SKM-1 (cell line): ENCODE measurements around the gene EFCAB6.

ENCODE experiments used
- DNase-seq: peaks from one replicate; lab custom pipeline; 2025; ENCODE audit not compliant: unreplicated experiment; lab: John Stamatoyannopoulos, UW

EFCAB6 gene

DNA sequence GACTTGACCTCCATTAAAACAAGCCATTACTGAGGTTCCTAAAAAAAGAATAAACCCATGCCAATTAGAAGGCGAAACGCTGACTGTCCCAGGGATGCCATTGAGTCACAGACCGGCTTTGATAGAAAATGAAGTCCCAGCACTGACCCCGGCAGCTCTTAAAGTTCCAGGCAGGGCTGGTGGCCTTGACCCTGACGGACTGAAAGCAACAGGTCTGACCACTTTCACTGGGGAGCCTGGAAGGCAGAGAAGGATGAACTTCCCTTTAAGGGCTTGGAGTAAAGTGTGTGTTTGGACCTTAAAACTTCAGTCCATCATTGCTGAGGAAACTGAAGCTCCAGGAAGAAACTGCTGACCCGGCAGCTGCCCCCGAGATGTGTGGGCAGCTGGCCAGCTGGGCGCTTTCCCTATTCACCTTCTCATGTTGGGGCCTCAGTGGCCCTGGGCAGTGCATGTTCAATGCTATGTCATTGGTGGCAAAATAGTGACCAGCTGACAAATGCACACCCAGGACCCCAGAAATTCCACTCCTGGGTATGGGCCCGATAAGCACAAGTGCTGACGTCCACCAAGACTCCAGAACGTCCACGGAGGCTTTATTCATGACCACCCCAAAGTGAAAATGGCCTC is 18.9 kb upstream of the EFCAB6 start:
- DNase-seq = no peak

DNA sequence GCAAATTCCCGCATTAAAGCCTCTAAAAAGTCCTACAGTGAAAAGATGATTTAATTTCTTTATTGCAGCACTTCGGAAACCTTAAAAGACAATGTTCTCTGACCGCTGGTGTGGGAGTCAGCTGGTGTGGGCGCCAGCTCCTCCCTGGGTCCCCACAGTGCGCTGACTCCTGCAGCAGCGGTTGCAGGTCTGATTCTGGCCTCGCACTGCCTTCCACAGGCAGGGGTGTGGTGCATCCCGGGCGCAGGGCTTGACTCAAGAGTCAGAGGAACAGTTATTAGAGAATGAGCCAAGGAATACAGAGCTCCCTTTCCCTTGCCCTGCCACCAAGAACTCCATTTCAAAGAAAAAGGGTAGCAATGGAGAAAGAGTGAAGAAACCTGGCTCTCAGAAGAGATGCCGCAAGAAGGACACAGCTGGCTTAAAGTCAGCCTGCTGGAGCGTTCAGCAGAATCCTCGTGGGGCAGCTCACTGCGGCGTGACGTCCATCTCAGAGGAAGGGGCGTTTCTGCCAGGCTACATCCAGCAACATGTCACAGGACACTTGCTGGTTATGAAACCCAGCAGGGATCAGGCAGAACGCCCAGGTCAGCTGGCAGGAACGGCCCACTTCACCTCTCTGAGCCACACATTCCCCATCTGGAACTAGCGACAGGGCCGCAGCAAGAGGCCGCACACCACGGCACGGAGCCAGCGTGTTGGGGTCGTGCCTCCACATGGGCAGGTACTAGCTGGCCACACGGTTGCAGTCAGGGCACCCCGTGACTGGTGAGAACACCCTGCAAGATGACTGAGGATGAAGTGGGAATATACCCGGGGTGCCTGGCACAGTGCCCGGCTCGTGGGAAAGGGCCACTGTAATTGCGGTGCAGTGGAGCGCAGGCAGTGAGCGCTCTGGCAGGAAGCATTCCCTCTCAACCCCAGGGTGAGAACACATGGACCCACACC is 18.1 kb upstream of the EFCAB6 start:
- no peak for DNase-seq

DNA sequence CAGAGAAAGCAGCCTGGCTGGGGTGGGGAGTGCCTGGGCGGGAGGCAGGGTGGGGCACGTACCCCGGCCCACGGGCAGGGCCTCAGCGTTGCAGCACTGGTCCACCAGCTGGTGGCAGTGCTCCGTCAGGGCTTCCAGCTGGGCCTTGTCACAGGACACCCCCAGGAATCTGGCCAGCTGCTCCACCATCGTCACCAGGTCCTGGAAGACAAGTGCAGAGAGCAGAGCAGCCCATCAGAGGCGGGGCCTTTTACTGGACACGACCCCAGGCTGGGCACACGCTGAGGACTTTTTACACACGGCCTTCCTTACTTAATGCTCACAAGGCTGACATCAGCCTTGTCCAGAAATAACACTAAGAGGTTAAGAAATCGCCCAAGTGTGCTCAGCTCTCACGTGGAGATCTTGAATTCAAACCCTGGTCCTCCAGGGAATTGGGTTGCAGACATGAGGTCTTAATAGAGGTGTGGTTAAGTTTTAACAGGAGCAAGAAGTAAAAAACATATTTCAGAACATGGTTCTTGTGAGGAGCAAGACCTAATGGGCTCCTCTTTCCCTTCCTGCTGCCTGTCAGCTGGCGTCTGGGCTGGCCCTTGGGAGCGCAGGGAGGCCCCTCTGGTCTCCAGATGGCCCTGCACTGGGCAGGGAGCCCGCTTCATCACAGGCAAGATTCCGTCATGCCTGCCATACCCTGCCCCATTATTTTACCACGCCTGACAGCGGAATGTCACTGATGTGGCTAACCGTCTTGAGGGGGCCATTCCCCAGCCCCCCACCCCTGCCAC is 17.1 kb upstream of the EFCAB6 start:
- no peak for DNase-seq

DNA sequence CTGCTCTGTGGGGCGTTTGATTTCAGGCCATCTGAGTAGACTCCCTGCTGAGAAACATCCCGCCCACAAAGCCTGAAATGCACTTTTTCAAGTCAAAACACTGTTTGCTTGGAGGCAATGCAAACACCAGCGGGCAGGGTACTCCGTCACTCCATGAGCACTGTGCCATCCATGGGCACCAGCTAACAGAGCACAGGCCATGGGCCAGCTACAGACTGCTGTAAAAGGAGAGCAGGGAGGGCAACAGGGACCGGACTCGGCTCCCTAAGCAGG is 16.6 kb upstream of the EFCAB6 start:
- no peak for DNase-seq

DNA sequence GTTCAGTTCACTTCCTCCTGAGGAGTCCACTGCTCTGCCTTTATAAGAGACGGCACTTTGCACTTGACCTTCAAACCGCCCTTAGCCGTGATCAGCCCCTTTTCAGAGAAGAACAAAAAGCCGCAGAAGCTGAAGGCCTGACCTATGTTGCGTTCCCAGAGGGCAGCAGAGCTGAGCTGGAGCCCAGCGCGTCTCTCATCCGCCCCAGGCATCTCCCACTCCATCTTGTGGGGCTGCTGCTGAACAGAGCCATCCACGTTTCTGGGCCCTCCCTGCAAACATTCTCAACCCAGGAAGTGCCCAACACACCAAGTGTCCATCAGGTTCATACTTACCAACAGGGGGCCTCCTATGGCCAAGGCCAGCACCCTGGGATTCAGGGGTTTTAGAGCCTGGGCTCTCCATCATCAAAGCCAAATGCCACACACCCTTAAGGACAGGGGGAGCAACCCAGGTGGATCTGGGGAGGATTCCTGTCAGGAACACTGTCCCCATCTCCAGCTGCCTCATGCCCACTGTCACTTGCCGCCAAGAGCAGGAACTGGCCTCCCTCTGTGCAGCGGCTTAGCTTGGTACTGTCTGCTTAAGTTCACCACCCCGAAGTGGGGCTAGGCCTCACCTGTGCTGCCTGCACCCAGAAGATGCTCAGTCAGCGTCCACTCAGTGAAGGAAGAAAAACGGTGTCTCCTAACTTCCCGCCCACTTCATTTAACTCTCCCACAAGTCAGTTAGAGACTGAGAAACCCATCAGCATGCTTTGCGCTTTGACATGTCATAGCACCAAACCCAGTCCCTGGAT is 16.0 kb upstream of the EFCAB6 start:
- no peak for DNase-seq

DNA sequence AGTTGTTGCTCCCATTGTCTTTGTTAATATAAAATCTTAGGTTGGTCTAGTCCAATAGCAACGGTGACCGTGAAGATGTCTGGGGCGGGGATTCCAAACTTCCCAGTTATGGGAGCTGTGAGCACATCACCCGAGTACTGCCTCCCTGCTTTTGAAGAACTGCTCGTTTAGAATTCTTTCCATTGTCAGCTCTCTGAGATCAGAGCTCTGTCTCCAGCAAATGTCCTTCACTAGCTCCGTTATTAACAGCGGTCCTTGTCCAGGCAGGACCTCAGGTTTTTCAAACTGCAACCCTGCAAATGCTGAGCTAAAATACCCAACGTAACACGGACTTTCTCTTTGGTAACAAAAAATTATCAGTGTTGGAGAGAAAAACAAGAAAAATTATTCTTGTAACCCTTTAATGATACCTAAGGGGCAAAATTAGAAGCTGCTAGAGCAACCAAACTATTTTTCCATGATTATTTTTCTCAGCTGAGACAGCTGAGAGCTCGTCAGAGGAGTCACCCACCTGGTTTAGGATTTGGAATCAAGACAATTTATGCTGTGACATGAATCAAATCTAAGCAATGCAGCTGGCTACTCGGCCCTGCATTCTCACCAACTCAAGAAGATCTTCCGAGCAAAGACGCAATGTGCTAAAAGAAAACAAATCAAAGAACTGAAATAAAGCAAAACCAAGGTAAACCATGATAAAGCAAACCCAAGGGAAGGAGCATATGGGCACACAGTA is 15.1 kb upstream of the EFCAB6 start:
- DNase-seq = no peak

DNA sequence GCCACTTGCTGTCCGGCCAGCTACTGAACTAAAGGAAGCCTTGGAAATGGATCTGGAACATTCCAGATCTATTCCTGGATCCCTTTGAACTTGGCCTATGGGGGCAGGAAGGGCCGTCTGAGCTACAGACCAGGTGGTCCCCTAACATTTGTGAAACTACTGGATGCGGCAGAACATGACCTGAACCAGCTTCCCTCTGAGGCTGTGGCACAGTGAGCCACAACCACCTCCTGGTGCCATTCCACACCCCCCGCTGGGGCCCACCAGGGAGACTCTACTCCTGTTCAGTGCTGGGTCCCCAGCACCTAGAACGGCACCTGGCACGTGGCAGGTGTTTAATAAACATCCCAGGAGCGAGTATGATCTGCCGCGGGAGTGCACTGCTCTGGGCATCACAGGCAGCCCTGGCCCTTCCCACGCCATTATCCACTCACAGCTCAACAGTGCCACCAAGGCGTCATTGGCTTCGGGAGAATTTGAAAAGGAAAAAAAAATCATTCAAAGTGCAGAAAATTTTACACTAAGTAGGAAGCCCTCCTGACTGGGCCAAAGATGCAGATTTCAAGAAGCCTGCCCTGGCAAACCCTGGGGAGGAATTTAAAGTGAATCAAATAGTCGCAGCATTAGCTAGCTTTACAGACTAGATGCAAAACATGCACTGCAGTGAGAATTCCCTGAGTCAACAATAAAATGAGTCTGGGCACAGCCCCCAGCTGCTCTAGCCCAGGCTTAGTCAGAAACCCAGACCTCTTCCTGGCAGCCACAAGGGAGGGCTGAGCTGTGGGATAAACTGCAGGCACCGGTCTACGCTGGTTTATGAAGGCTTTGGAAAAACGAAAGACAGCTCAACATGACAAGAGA is 14.3 kb upstream of the EFCAB6 start:
- DNase-seq = no peak

DNA sequence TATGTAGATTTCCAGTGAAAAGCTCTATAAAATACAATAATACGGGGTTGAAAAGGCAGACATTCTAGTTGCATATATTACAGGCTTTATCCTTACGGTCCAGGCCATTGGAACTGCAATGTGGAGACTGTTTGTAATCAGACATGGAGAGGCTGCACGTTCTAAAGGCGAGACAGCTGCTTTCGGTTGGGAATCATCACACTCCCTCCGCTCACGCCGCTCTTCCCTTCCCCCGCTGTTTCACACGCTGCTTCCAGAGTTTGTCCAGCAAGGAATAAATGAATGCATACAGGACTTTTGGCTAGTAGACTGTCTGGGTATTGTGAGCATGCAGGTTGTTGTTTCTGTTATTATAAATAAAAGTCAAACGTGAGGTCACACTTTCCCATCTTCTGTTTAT is 13.5 kb upstream of the EFCAB6 start:
- no peak for DNase-seq

DNA sequence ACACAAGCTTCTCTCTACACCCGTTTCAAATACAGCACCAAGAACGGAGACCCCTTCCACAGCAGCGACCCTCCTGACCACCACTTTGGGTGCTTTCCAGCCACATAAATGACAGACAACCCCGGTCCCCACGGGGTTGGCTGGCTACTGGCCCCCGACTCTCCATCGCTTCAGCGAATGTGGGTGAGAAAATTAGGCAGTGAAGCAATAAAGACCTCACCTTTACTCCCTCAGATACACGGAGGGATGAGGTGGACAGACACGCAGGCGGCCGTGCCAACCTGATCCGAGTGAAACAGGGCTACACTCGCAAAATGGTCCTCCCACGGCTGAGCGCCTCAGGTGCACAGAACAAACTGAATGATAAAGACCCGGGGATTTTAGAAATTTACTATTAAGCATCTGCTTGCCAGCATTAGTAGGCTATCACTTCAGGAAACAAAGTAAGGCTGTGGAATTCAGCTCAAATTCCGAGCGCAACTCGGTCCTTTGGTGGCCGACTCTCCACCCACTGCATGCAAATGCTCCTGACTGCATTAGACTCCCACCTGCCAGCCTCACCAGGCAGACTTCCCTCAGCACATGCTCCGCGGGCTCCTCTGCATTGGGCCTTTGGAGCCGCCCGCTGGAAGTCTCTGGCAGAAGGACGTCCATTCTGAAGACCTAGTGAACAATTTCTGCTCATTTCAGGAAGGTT is 12.8 kb upstream of the EFCAB6 start:
- DNase-seq = no peak

DNA sequence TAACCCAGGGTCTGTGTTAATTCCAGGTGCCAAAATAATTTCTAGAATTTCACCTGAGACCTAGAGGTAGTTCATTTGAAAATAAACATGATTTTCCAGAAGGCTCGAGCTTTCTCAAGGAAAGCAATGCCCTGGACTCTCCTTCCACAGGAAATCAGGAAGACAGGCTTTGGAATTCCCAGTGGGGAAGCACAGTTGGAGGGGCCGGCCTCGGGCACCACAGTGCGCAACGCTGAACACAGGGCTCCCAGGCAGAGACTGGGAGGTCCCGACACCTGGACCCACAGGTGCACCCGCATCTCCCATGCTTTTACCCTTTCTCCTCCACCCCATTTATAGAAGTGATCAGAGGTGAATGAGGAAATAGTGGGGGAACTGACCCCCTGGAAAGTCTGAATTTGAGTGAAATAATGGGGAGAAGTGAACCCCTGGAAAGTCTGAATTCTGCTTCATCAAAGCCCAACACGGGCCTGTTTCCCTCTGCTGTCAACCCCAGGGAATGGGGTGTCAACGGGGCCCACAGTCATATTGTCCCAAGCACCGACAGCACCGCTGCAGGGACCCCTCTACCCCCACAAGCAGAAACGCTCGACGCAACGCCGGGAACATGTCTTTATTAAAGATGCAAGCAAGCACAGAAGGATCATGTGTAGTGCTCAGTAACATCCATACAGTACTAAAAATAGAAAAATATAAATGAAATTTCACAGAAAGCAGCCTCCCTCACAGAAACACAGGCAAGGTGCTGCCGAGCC is 12.0 kb upstream of the EFCAB6 start:
- no peak for DNase-seq

DNA sequence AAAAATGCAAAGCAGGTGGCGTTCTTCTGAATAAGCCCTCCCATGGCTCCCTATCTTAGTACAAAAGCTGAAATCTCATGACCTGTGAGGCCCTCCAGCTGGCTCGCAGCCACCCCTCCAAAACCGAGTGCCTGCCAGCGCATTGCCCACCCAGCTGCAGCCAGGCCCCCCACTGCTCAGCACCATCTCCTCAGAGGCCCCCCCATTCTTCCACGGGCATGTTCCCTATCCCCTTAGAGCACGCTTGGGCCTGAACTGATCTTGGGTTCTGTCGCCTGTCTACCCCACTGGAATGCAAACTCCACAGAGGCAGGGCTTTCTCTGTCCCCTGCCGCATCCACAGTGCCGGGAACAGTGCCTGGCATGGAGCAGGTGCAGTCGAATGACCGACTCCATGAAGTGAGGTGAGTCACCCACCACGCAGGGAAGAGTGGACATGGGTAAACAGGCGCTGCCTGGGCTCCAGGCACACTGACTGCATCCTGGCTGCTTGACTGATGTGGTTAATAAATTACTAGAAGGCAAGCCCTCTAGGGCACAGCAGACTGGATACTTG is 11.3 kb upstream of the EFCAB6 start:
- DNase-seq = no peak

DNA sequence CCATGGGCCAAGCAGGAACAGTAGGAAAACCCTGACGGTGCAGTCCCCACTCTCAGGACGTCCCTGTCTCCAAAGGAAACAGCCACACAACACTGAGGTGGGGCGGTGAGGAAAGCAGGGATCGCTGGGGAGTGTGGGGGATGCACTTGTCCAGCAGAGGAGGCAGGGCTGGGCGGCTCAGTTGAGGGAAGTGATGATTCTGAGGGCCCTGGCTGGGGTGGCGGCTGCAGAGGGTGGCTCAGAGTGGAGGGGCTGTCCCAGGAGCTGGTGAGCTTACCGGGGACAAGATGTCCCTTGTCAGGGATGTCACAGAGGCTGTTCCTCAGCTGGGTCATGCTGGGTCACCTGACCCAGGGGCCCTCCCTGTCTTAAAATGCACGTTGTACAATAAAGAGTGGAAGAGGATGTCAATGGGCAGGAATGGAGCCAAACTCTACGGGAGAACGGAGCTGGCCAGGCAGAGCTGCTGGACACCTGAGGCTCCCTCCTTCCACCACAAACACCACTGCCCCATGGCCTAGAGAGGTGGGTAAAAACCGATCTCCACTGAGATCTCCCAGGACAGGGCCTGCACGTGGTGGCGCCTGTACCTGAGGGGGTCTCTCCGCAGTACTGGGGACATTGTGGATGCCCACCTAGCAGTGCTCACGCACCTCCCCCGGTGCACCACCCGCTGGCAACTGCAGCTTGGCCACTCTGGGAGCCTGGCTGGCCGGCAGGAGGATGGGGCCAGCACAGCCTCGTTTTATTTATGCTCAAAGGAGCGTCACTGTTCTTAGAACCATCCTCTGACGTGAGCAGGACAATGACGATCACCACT is 9.7 kb upstream of the EFCAB6 start:
- DNase-seq = no peak

DNA sequence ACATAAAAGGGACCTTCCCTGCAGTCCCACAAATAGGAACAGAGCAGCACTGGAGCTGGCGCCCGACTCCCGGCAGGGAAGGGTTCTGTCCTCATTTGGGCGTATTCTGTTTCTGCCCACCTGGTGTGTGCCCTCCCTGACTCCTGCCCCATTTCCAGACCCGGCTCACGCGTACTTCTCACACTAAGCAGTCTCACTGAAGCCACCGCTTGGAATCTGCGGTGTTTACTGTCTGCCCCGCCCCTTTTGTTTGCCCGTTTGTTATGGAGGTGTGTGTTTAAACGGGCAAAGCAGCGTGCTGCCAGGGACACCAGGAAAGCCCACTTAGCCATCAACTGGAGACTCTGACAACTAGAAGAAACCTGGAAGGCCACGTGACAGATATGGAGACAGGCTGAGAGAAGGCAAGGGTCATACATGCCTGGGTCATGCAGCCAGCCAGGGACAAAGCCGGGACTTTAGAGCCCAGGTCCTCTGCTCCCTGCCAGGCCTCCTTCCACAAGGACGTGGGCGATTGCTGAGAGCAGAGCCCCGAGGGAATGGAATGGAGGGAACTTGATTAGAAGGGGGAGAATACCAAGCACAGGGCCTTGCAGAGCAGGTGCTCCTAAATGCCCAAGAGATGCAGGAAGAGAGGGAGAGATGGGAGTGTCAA is 8.7 kb upstream of the EFCAB6 start:
- no peak for DNase-seq

DNA sequence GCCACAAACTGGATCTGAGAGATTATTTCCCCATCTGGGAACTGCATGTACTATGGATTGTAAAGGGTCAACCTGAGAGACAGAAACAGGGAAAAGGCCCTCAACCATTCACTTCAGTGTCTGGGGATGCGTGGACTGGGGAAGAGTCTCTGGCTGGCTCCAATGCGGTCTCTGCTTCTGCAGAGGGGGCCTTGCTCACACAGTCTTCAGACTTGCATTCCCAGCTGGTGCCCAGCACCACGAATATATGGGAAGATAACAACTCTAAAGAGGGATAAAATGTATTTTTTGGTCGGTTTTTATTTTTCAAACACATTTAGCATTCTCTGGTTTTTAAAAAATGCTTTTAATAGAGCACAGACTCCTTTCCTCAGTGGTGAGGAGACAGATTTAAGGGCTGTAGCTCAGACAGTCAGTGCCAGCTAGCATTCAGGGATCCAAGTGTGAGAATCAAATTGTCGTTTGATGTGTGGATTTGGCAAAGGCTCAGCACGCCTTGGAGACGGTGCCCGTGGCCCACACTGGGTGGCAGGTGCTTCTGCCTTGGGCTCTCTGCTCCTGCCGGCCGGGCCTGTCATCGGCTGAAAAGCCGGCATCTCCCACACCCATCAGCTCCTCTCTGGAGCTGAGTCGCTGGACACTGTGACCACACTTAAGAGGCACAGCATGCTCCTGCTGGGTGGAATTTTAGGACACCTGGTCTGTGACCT is 8.0 kb upstream of the EFCAB6 start:
- no peak for DNase-seq

DNA sequence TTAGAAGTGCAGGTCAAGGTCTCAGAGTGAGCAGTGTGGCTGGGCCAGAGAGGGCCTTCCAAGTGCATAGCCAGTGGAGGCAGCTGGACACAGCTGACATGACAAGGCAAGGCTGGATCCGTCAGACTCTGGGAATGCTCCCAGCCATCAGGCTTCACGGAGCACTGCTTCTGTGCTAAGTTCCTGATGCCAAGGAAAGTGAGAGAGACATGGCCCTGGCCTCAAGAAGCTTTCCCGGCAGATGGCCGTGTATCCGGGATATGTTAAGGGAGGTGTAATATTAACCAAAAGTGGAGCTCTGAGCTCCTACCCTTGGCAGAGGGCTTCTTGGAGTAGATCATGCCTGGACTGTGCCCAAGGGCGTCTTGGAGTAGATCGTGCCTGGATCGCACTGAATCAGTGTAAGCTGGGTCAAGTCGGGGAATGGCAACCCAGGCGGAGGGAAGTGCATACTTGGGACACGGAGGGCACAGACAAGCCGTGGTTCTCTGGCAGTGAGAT is 7.4 kb upstream of the EFCAB6 start:
- DNase-seq = no peak

DNA sequence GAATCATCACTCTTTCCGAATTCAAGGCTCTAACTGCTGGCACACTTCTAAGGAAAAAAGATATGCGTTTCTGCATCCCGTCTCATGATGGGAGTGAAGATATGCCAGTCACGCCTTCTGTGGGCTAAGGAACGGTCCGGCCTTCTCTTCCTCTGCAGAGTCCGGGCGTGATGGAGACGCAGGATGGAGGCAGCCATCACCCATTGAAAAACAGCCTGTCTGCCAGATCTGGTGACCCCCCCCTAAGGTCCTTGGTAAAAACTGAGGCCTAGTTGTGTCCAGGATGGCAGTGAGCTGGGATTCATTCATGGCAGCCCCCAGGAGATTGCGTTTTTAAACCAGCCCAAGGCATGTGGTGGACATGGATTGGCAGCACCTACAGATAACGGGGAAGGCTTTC is 6.9 kb upstream of the EFCAB6 start:
- DNase-seq = no peak
